ENCODE data around the gene BCL3. TPM values are rescaled to one million over a fixed set of nuclear protein-coding genes. Genes with fewer than 3 reads are reported as not detected.

BCL3 gene
- total and polyA plus RNA-seq, 2 of the 13 experiments (the other 11 are each of a cell fraction or from before 2014, with no cell fraction given) = 2.3 to 4.0 TPM

- TF ChIP-seq ZNF646 (CRISPR knock-in tag; IDR thresholded peaks at IDR 0.05) (no peak), SNAI1 (CRISPR knock-in tag; IDR thresholded peaks at IDR 0.05; ENCODE audit: borderline replicate concordance) (0 out of 2 replicates have a peak, but pooled peaks have one; percentile 60), NFAT5 (CRISPR knock-in tag; IDR thresholded peaks at IDR 0.05) (no peak), DMAP1 (CRISPR knock-in tag; IDR thresholded peaks at IDR 0.05) (peak; percentile 41; the same call in 1 of the 2 replicates), ZNF251 (CRISPR knock-in tag; IDR thresholded peaks at IDR 0.05) (no peak), ZNF160 (CRISPR knock-in tag; IDR thresholded peaks at IDR 0.05) (no peak), ZNF232 (CRISPR knock-in tag; IDR thresholded peaks at IDR 0.05; ENCODE audit: borderline replicate concordance) (no peak), ZNF703 (CRISPR knock-in tag; IDR thresholded peaks at IDR 0.05; ENCODE audit: borderline replicate concordance) (no peak), MXD4 (CRISPR knock-in tag; IDR thresholded peaks at IDR 0.05) (no peak), FOXM1 (CRISPR knock-in tag; IDR thresholded peaks at IDR 0.05) (no peak), ZNF614 (CRISPR knock-in tag; IDR thresholded peaks at IDR 0.05; ENCODE audit: borderline replicate concordance) (0 out of 2 replicates have a peak, but pooled peaks have one; percentile 32), ZEB1 (IDR thresholded peaks at IDR 0.05; ENCODE audit: insufficient replicate concordance, low read depth) (peak; percentile 81), IRF9 (CRISPR knock-in tag; IDR thresholded peaks at IDR 0.05; ENCODE audit: borderline replicate concordance) (no peak), BCLAF1 (IDR thresholded peaks at IDR 0.05) (no peak)
Measured at GRCh38 chr19:44796701-44797115, 48.2 kb downstream of the BCL3 start (continued).
